Fibroblast of villous mesenchyme (primary cell): ENCODE data around the gene MYBPHL. TPM values are rescaled to one million over a fixed set of nuclear protein-coding genes. Genes with fewer than 3 reads are reported as not detected.
A peak's percentile ranks its signal among the peaks of the same experiment; 100 is the strongest.

Source experiments
- DNase-seq: peaks from one replicate; pipeline ENCODE4 v3.0.0-alpha.2; 2010; ENCODE audit warnings: low read depth
- H3K4me3 ChIP-seq: 2 replicates; pipeline ENCODE4 v1.5.1; 2011; ENCODE audit warnings: low read depth, mild to moderate bottlenecking, low read length
- total RNA-seq: library from RNA; depleted of rRNA; stranded (reverse); fragments of >200 nt; gene quantifications from 2 replicates; pipeline ENCODE4 v1.2.3, GENCODE V29; 2012
- TF ChIP-seq, protein P1 (sequence below): IDR thresholded peaks from 2 replicates; pipeline ENCODE4 v1.5.1; 2012; ENCODE audit warnings: low read depth, mild to moderate bottlenecking, low read length; ENCODE audit not compliant: insufficient read depth

The MYBPHL gene
- total RNA-seq, 1 donor = not detected

DNA sequence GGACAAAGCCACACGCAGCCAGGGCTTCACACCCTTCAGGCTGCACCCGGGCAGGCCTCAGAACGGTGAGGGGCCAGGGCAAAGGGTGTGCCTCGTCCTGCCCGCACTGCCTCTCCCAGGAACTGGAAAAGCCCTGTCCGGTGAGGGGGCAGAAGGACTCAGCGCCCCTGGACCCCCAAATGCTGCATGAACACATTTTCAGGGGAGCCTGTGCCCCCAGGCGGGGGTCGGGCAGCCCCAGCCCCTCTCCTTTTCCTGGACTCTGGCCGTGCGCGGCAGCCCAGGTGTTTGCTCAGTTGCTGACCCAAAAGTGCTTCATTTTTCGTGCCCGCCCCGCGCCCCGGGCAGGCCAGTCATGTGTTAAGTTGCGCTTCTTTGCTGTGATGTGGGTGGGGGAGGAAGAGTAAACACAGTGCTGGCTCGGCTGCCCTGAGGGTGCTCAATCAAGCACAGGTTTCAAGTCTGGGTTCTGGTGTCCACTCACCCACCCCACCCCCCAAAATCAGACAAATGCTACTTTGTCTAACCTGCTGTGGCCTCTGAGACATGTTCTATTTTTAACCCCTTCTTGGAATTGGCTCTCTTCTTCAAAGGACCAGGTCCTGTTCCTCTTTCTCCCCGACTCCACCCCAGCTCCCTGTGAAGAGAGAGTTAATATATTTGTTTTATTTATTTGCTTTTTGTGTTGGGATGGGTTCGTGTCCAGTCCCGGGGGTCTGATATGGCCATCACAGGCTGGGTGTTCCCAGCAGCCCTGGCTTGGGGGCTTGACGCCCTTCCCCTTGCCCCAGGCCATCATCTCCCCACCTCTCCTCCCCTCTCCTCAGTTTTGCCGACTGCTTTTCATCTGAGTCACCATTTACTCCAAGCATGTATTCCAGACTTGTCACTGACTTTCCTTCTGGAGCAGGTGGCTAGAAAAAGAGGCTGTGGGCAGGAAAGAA is 32.0 kb downstream of the MYBPHL start:
- TF ChIP-seq, protein P1, sequence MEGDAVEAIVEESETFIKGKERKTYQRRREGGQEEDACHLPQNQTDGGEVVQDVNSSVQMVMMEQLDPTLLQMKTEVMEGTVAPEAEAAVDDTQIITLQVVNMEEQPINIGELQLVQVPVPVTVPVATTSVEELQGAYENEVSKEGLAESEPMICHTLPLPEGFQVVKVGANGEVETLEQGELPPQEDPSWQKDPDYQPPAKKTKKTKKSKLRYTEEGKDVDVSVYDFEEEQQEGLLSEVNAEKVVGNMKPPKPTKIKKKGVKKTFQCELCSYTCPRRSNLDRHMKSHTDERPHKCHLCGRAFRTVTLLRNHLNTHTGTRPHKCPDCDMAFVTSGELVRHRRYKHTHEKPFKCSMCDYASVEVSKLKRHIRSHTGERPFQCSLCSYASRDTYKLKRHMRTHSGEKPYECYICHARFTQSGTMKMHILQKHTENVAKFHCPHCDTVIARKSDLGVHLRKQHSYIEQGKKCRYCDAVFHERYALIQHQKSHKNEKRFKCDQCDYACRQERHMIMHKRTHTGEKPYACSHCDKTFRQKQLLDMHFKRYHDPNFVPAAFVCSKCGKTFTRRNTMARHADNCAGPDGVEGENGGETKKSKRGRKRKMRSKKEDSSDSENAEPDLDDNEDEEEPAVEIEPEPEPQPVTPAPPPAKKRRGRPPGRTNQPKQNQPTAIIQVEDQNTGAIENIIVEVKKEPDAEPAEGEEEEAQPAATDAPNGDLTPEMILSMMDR = no peak
- DNase-seq = peak; percentile 80

DNA sequence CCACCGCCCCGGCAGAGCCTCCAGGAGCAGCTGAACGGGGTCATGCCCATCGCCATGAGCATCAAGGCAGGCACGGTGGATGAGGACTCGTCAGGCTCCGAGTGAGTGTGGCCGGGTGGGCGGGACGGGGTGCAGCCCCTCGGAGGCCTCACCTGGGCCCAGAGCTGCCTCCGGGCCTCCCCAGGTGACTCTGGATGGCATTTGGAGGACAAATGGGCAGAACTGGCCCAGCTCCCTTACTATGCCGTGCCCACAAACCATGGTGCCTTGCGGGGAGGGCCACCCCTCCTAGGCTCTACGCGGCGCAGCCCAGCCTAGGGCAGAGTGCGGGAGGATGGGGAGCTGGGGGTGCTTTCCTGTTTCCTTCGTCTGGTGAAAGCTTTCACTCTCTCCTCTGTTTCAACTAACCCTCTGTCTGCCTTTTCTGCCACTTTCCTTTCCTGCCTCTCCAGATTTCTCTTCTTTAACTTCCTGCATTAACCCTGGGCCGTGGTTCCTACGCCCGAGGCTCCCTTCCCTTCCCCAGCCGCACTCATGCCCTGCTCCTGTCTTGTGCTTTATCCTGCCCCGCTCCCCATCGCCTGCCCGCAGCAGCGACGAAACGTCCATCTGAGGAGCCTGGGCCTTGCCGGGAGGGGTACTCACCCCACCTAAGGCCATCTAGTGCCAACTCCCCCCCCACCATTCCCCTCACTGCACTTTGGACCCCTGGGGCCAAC is 33.1 kb downstream of the MYBPHL start:
- no peak for DNase-seq
- TF ChIP-seq, protein P1 = no peak
- H3K4me3 ChIP-seq = no peak overlapping the region

More for the DNA sequence above, 32.0 kb downstream of the MYBPHL start:
- H3K4me3 ChIP-seq = no peak overlapping the region

DNA sequence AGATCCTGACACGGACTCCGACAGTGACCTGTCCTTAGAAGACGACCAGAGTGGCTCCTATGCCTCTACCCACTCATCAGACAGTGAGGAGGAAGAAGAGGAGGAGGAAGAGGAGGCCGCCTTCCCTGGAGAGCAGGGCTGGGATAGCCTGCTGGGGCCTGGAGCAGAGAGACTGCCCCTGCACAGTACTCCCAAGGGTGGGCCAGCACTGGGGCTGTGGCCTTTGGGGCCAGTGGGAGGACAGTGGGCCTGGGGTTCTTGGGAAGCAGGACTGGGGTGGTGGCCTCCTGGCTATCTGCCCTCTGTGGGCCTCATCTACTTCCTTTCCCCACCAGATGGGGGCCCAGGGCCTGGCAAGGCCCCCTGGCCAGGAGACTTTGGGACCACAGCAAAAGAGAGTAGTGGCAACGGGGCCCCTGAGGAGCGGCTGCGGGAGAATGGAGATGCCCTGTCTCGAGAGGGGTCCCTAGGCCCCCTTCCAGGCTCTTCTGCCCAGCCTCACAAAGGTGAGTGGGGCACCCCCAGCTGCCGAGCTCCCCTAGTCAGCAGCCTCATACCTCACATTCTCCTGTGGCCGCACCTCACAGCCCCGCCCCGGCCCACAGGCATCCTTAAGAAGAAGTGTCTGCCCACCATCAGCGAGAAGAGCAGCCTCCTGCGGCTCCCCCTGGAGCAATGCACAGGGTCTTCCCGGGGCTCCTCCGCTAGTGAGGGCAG is 33.8 kb downstream of the MYBPHL start:
- H3K4me3 ChIP-seq = no peak overlapping the region
- TF ChIP-seq, protein P1 = no peak
- no peak for DNase-seq

DNA sequence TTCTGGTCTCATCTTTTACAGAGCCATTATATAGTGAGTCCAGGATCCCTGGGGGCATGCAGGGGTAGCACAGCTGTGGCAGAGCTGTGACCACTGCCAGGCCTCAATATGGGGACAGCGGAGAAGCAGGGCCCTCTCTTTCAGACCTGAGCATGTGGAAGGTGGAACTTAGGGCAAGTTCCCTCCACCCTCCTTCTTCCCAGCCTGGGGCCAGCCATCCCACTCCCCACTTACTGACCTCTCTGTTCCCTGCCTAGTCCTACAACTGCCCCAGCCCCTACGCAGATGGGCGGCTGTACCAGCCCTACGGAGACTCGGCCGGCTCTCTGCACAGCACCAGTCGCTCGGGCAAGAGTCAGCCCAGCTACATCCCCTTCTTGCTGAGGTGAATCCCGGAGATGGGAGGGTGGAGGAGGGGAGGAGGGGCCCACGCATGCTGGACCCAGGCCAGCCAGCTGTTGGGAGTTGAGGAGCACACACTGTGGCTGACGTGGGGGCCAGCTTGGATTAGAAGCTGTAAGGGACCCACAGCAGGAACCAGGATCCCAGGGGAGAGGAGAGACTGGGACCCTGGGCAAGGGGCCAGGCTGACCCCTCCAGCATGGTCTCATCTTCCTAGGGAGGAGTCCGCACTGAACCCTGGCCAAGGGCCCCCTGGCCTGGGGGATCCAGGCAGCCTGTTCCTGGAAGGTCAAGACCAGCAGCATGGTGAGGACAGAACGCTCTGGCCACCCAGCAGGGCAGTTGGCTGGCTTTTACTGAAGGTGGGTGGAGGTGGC is 34.6 kb downstream of the MYBPHL start:
- no peak for DNase-seq
- no peak overlapping the region for H3K4me3 ChIP-seq
- TF ChIP-seq, protein P1 = no peak

DNA sequence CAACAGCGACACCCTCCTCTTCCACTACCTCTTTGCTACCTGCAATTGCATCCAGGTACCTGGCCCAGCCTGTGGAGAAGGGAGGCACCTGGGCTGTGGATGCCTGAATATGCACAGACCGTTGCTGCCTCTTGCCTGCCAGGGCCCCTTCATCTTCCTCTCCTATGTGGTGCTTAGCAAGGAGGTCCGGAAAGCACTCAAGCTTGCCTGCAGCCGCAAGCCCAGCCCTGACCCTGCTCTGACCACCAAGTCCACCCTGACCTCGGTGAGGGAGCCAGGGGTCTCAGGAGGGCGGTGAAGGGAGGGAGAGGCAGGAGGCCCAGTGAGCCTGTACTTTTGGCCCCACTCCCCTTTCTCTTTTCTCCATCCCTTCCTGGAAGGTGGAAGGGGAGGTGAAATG is 35.4 kb downstream of the MYBPHL start:
- H3K4me3 ChIP-seq = no peak overlapping the region
- TF ChIP-seq, protein P1 = no peak
- DNase-seq = no peak
